ENCODE data around the gene SLC27A5. TPM values are rescaled to one million over a fixed set of nuclear protein-coding genes. Genes with fewer than 3 reads are reported as not detected.

The SLC27A5 gene
- total and polyA plus RNA-seq, 9 of the 15 experiments (the other 6 are each of a cell fraction or from before 2014, with no cell fraction given) = 42.2 to 318 (median 64.7) TPM

- TF ChIP-seq ARID4B (CRISPR knock-in tag; IDR thresholded peaks at IDR 0.05) (peak; percentile 84), RBM15 (IDR thresholded peaks at IDR 0.05; ENCODE audit: insufficient read depth, low read length) (no peak), CCNT2 (IDR thresholded peaks at IDR 0.05; ENCODE audit: borderline replicate concordance, extremely low read depth, insufficient read length, low read depth, low read length) (peak; percentile 95), MEF2D (tag; conservative IDR thresholded peaks at IDR 0.05; ENCODE audit: low read depth) (no peak), ZBTB33 (CRISPR knock-in tag; IDR thresholded peaks at IDR 0.05) (peak; percentile 57; the same call in 1 of the 2 replicates), ATF6 (CRISPR knock-in tag; IDR thresholded peaks at IDR 0.05) (no peak), SUPT5H (IDR thresholded peaks at IDR 0.05) (peak; percentile 76), ZNF655 (CRISPR knock-in tag; IDR thresholded peaks at IDR 0.05) (no peak), MXI1 (IDR thresholded peaks at IDR 0.05; ENCODE audit: low read depth, low read length) (peak; percentile 91), POLR2AphosphoS2 (IDR thresholded peaks at IDR 0.05; ENCODE audit: low read length) (peak; percentile 96), ZNF280B (CRISPR knock-in tag; IDR thresholded peaks at IDR 0.05) (no peak), TBP (optimal IDR thresholded peaks at IDR 0.05; ENCODE audit: low read depth, low read length) (peak; percentile 45), NFIX (CRISPR knock-in tag; IDR thresholded peaks at IDR 0.05; ENCODE audit: low read depth) (no peak)
These were observed 35.9 kb downstream of the SLC27A5 start, which contains the start of gene ZNF446 (continued) for GRCh38 chr19:58475714-58476497.

Measured in K562 (cell line).